Measurements from ENCODE around the gene ACAP3.

The ACAP3 gene

GRCh38 chr1:1313500-1314236, 5.9 kb upstream of the ACAP3 start:
- in situ Hi-C loops (cut with HindIII; ENCODE audit: low pct_unique_long_range_greater_than_20kb, low sequenced_read_pairs): no loop called here
- TF ChIP-seq JUND (IDR thresholded peaks at IDR 0.05; ENCODE audit: low read depth): no peak
- no peak for DNase-seq (ENCODE audit: low read depth in 1 of 2, low spot score in 1 of 2)

- in situ Hi-C loops (cut with HindIII; ENCODE audit: low pct_unique_long_range_greater_than_20kb, low sequenced_read_pairs): no loop called here
- DNase-seq (ENCODE audit: low read depth in 1 of 2, low spot score in 1 of 2): no peak
- no peak for TF ChIP-seq JUND (IDR thresholded peaks at IDR 0.05; ENCODE audit: low read depth)
These were observed 5.0 kb upstream of the ACAP3 start for GRCh38 chr1:1312450-1313314.

GRCh38 chr1:1311107-1312104, 3.7 kb upstream of the ACAP3 start:
- in situ Hi-C loops (cut with HindIII; ENCODE audit: low pct_unique_long_range_greater_than_20kb, low sequenced_read_pairs): no loop called here
- no peak for DNase-seq (ENCODE audit: low read depth in 1 of 2, low spot score in 1 of 2)
- no peak for TF ChIP-seq JUND (IDR thresholded peaks at IDR 0.05; ENCODE audit: low read depth)

GRCh38 chr1:1310476-1311053, 2.8 kb upstream of the ACAP3 start:
- in situ Hi-C loops (cut with HindIII; ENCODE audit: low pct_unique_long_range_greater_than_20kb, low sequenced_read_pairs): no loop called here
- no peak for TF ChIP-seq JUND (IDR thresholded peaks at IDR 0.05; ENCODE audit: low read depth)
- peak in 1 of 2 experiments; percentile 83 for DNase-seq (ENCODE audit: low read depth in 1 of 2, low spot score in 1 of 2)

GRCh38 chr1:1310109-1310385, 2.3 kb upstream of the ACAP3 start:
- in situ Hi-C loops (cut with HindIII; ENCODE audit: low pct_unique_long_range_greater_than_20kb, low sequenced_read_pairs): no loop called here
- no peak for TF ChIP-seq JUND (IDR thresholded peaks at IDR 0.05; ENCODE audit: low read depth)

GRCh38 chr1:1309251-1310108, 1.8 kb upstream of the ACAP3 start:
- DNase-seq (ENCODE audit: low read depth in 1 of 2, low spot score in 1 of 2): peak in 1 of 2 experiments; percentile 52
- in situ Hi-C loops (cut with HindIII; ENCODE audit: low pct_unique_long_range_greater_than_20kb, low sequenced_read_pairs): no loop called here
- TF ChIP-seq JUND (IDR thresholded peaks at IDR 0.05; ENCODE audit: low read depth): no peak

More at GRCh38 chr1:1310109-1310385, 2.3 kb upstream of the ACAP3 start:
- DNase-seq (ENCODE audit: low read depth in 1 of 2, low spot score in 1 of 2): no peak

GRCh38 chr1:1308756-1309250, 1.1 kb upstream of the ACAP3 start:
- DNase-seq (ENCODE audit: low read depth in 1 of 2, low spot score in 1 of 2): no peak

GRCh38 chr1:1307261-1307922, 338 bp downstream of the ACAP3 start:
- in situ Hi-C loops (cut with HindIII; ENCODE audit: low pct_unique_long_range_greater_than_20kb, low sequenced_read_pairs): no loop called here
- peak in 1 of 2 experiments; percentile 51 for DNase-seq (ENCODE audit: low read depth in 1 of 2, low spot score in 1 of 2)
- TF ChIP-seq JUND (IDR thresholded peaks at IDR 0.05; ENCODE audit: low read depth): no peak

More at GRCh38 chr1:1308756-1309250, 1.1 kb upstream of the ACAP3 start:
- TF ChIP-seq JUND (IDR thresholded peaks at IDR 0.05; ENCODE audit: low read depth): no peak
- in situ Hi-C loops (cut with HindIII; ENCODE audit: low pct_unique_long_range_greater_than_20kb, low sequenced_read_pairs): no loop called here

- DNase-seq (ENCODE audit: low read depth in 1 of 2, low spot score in 1 of 2): no peak
- in situ Hi-C loops (cut with HindIII; ENCODE audit: low pct_unique_long_range_greater_than_20kb, low sequenced_read_pairs): no loop called here
- TF ChIP-seq JUND (IDR thresholded peaks at IDR 0.05; ENCODE audit: low read depth): no peak
These were observed 969 bp downstream of the ACAP3 start for GRCh38 chr1:1306661-1307260.

- DNase-seq (ENCODE audit: low read depth in 1 of 2, low spot score in 1 of 2): no peak
- in situ Hi-C loops (cut with HindIII; ENCODE audit: low pct_unique_long_range_greater_than_20kb, low sequenced_read_pairs): no loop called here
- TF ChIP-seq JUND (IDR thresholded peaks at IDR 0.05; ENCODE audit: low read depth): no peak
These were observed 1.6 kb downstream of the ACAP3 start for GRCh38 chr1:1306070-1306660.

Measured in T47D (cell line).